ENCODE results near the gene CMSS1.

CMSS1 gene

GRCh38 chr3:100230710-100231109, 413.0 kb downstream of the CMSS1 start:
- no peak for DNase-seq (ENCODE audit: extremely low spot score)
- TF ChIP-seq BHLHE40 (IDR thresholded peaks at IDR 0.05; ENCODE audit: borderline replicate concordance) (no peak), ARNT (IDR thresholded peaks at IDR 0.05) (no peak), L3MBTL2 (conservative IDR thresholded peaks at IDR 0.05) (no peak), SP1 (IDR thresholded peaks at IDR 0.05) (no peak)
- ChIA-PET CTCF (interaction anchor here (0.6 kb wide), 1 partner anchor 388 kb away, joined by 4 read pairs; no protein-coding TSS in a partner anchor), POLR2A (no interaction called here)
